ENCODE measurements around the gene DCC. TPM values are rescaled to one million over a fixed set of nuclear protein-coding genes. Genes with fewer than 3 reads are reported as not detected.

Gene DCC
- total and polyA plus RNA-seq, 2 donors from 2014 or later = 3.9 TPM; not detected in 1

DNA sequence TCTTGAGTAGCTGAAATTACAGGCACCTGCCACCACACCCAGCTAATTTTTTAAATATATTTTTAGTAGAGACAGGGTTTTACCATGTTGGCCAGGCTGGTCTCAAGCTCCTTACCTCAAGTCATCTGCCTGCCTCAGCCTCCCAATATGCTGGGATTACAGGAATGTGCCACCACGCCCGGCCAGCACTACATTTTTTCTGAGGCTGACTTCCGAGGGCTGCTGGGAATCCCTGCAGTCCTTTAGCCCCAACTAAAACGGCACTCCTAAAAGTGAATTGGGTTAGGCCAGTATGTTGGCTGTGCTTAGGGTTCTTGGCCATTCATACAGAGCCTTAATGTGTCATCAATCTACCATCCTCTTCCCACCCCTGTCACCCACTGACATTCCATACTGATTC is 375.4 kb downstream of the DCC start:
- H3K4me3 ChIP-seq (ENCODE audit: low read length in 3 of 3) = no peak overlapping the region
- FAIRE-seq = no peak
- TF ChIP-seq, protein P1, sequence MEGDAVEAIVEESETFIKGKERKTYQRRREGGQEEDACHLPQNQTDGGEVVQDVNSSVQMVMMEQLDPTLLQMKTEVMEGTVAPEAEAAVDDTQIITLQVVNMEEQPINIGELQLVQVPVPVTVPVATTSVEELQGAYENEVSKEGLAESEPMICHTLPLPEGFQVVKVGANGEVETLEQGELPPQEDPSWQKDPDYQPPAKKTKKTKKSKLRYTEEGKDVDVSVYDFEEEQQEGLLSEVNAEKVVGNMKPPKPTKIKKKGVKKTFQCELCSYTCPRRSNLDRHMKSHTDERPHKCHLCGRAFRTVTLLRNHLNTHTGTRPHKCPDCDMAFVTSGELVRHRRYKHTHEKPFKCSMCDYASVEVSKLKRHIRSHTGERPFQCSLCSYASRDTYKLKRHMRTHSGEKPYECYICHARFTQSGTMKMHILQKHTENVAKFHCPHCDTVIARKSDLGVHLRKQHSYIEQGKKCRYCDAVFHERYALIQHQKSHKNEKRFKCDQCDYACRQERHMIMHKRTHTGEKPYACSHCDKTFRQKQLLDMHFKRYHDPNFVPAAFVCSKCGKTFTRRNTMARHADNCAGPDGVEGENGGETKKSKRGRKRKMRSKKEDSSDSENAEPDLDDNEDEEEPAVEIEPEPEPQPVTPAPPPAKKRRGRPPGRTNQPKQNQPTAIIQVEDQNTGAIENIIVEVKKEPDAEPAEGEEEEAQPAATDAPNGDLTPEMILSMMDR (IDR thresholded peaks at IDR 0.05; ENCODE audit: borderline replicate concordance, extremely low read depth, insufficient read depth) = no peak
- no peak overlapping the region for H3K9ac ChIP-seq (ENCODE audit: low read length in 3 of 3)
- no peak overlapping the region for H3K27ac ChIP-seq (ENCODE audit: low read depth in 2 of 2, low read length in 2 of 2)
- H3K9me3 ChIP-seq (ENCODE audit: control insufficient read depth in 2 of 3, insufficient read depth in 1 of 3, low read length in 3 of 3) = no peaks in the 10 kb centered on the region
- no peaks in the 10 kb centered on the region for H3K27me3 ChIP-seq (ENCODE audit: control insufficient read depth, insufficient read depth, low read length)
- no peaks in the 10 kb centered on the region for H3K36me3 ChIP-seq (ENCODE audit: control insufficient read depth in 2 of 3, insufficient read depth in 3 of 3, low read length in 3 of 3)
- no peaks in the 10 kb centered on the region for H3K4me1 ChIP-seq (ENCODE audit: control insufficient read depth in 2 of 3, insufficient read depth in 2 of 3, low read depth in 1 of 3, low read length in 3 of 3)
- DNase-seq = no peak
- intact Hi-C loops (cut with DNase I) = no loop called here

DNA sequence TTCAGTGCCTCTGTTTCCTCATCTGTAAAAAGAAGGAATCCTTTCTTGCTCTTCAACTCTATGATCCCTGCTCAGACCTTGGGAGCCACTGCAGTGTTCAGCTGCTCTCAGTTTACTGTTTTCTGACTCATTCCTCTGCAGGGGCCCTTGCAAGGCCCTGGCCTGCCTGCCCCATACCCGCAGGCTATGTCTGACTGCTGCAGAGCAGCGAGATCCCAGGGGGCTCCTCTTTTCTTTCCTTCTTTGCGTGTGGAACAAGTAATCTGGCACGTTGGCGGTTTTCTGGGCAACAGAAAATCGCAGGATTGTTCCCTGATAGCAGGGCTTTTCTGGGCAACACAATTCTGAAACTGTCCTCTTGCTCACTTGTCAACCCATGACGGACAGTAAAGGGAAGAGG is 376.0 kb downstream of the DCC start:
- no peak for DNase-seq
- intact Hi-C loops (cut with DNase I) = no loop called here
- TF ChIP-seq, protein P1 (IDR thresholded peaks at IDR 0.05; ENCODE audit: borderline replicate concordance, extremely low read depth, insufficient read depth) = no peak
- no peaks in the 10 kb centered on the region for H3K9me3 ChIP-seq (ENCODE audit: control insufficient read depth in 2 of 3, insufficient read depth in 1 of 3, low read length in 3 of 3)
- H3K27me3 ChIP-seq (ENCODE audit: control insufficient read depth, insufficient read depth, low read length) = no peaks in the 10 kb centered on the region
- no peak overlapping the region for H3K9ac ChIP-seq (ENCODE audit: low read length in 3 of 3)
- no peak for FAIRE-seq
- no peaks in the 10 kb centered on the region for H3K36me3 ChIP-seq (ENCODE audit: control insufficient read depth in 2 of 3, insufficient read depth in 3 of 3, low read length in 3 of 3)
- no peak overlapping the region for H3K27ac ChIP-seq (ENCODE audit: low read depth in 2 of 2, low read length in 2 of 2)
- H3K4me3 ChIP-seq (ENCODE audit: low read length in 3 of 3) = no peak overlapping the region
- no peaks in the 10 kb centered on the region for H3K4me1 ChIP-seq (ENCODE audit: control insufficient read depth in 2 of 3, insufficient read depth in 2 of 3, low read depth in 1 of 3, low read length in 3 of 3)

DNA sequence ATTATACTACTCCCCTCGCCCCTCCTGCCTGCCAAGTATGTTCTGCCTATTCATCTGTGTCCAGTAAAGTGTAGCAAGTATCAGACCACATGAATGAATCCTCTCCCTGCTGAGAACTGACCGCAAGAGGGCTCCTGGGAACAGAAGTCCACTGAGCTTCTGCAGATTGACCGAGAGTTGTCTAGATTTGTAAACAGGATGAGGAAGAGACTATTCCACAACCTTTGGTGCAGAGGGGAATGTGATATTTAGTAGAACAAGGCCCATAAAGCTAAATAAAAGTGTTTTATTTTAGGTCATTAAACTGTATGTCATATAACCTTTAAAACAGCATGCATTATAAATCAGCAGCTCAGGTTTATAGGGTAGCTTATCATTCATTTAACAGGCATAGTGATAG is 377.0 kb downstream of the DCC start:
- Histone ChIP-seq H3K9ac (ENCODE audit: low read length in 3 of 3) (no peak overlapping the region), H3K9me3 (ENCODE audit: control insufficient read depth in 2 of 3, insufficient read depth in 1 of 3, low read length in 3 of 3) (no peaks in the 10 kb centered on the region), H3K27ac (ENCODE audit: low read depth in 2 of 2, low read length in 2 of 2) (no peak overlapping the region), H3K36me3 (ENCODE audit: control insufficient read depth in 2 of 3, insufficient read depth in 3 of 3, low read length in 3 of 3) (no peaks in the 10 kb centered on the region), H3K27me3 (ENCODE audit: control insufficient read depth, insufficient read depth, low read length) (no peaks in the 10 kb centered on the region), H3K4me3 (ENCODE audit: low read length in 3 of 3) (no peak overlapping the region), H3K4me1 (ENCODE audit: control insufficient read depth in 2 of 3, insufficient read depth in 2 of 3, low read depth in 1 of 3, low read length in 3 of 3) (no peaks in the 10 kb centered on the region)
- TF ChIP-seq, protein P1 (IDR thresholded peaks at IDR 0.05; ENCODE audit: borderline replicate concordance, extremely low read depth, insufficient read depth) = peak; percentile 45
- intact Hi-C loops (cut with DNase I) = no loop called here
- FAIRE-seq = no peak
- DNase-seq = peak in 4 of 5 donors; percentile 59 to 92 (median 84)

DNA sequence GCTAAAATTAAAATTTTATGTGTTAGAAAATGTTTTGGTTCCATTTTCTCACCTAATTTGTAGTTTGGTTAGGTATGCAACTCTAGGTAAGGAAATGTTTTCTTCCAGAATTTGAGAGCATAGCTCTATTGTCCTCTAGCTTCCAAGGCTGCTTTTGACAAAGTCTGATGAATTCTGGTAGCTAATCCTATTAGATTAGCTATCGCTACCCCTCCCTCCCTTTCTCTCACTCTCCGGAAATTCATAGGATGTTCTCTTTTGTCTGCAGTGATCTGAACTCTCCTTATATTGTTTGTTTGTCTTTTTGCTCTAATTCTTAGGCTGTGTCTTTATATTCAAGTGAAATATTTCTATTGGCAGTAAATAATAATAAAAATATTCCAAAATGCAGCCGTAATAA is 382.9 kb downstream of the DCC start:
- H3K4me1 ChIP-seq (ENCODE audit: control insufficient read depth in 2 of 3, insufficient read depth in 2 of 3, low read depth in 1 of 3, low read length in 3 of 3) = no peaks in the 10 kb centered on the region
- no peaks in the 10 kb centered on the region for H3K27me3 ChIP-seq (ENCODE audit: control insufficient read depth, insufficient read depth, low read length)
- no peak overlapping the region for H3K4me3 ChIP-seq (ENCODE audit: low read length in 3 of 3)
- no peaks in the 10 kb centered on the region for H3K9me3 ChIP-seq (ENCODE audit: control insufficient read depth in 2 of 3, insufficient read depth in 1 of 3, low read length in 3 of 3)
- TF ChIP-seq, protein P1 (IDR thresholded peaks at IDR 0.05; ENCODE audit: borderline replicate concordance, extremely low read depth, insufficient read depth) = no peak
- DNase-seq (no peak), FAIRE-seq (no peak)
- H3K36me3 ChIP-seq (ENCODE audit: control insufficient read depth in 2 of 3, insufficient read depth in 3 of 3, low read length in 3 of 3) = no peaks in the 10 kb centered on the region
- intact Hi-C loops (cut with DNase I) = no loop called here
- no peak overlapping the region for H3K9ac ChIP-seq (ENCODE audit: low read length in 3 of 3)
- H3K27ac ChIP-seq (ENCODE audit: low read depth in 2 of 2, low read length in 2 of 2) = no peak overlapping the region

Data from kidney (tissue), 14 donors.